Endothelial cell of umbilical vein (primary cell): ENCODE results near the gene GNAO1. TPM values are rescaled to one million over a fixed set of nuclear protein-coding genes. Genes with fewer than 3 reads are reported as not detected.

Experiments
- BruUV-seq: library from RNA; stranded (reverse); fragments of 400-500 nt; replicated peaks from 2 replicates; lab custom pipeline; 2021; lab: Mats Ljungman, UMichigan
- CTCF ChIA-PET: fragments of 300-600, 350-600 bp; sonication (Branson Sonifier 250); formaldehyde crosslinking; loops from one replicate; lab custom pipeline; 2021; ENCODE audit warnings: antibody characterized with exemption, inconsistent platforms; lab: Charles Lee
- POLR2A ChIA-PET: fragments of 300-600, 350-600 bp; sonication (Branson Sonifier 250); formaldehyde crosslinking; loops from one replicate; lab custom pipeline; 2021; ENCODE audit warnings: antibody characterized with exemption, inconsistent platforms; lab: Charles Lee
- DNase-seq: peaks from one replicate; pipeline ENCODE4 v3.0.0-alpha.2; 2011; ENCODE audit warnings: low read depth, low spot score
- FAIRE-seq: peaks from 2 replicates; lab custom pipeline; 2011; peaks lifted over from hg19 to GRCh38; lab: Jason Lieb, UNC
- H2AFZ ChIP-seq: 2 replicates; pipeline ENCODE4 v1.6.0; 2012; ENCODE audit warnings: low read depth, low read length, control low read depth, inconsistent platforms
- H3K27ac ChIP-seq: 2 replicates; pipeline ENCODE4 v1.5.1; 2011; ENCODE audit warnings: low read depth, mild to moderate bottlenecking, control low read depth, low read length, moderate library complexity; ENCODE audit not compliant: insufficient read depth
- H3K27me3 ChIP-seq, 2 experiments: 2 replicates each; pipeline versions ENCODE4 v1.6.0 to v1.6.1; 2011; ENCODE audit warnings: low read length in 2 of 2, mixed read lengths in 1 of 2; ENCODE audit not compliant: control insufficient read depth in 2 of 2, insufficient read depth in 2 of 2
- H3K36me3 ChIP-seq, 2 experiments: 2 replicates in 1 of 2; 3 replicates in 1 of 2; pipeline ENCODE4 v1.5.1; 2011; ENCODE audit warnings: low read length in 2 of 2, mild to moderate bottlenecking in 1 of 2, moderate library complexity in 1 of 2; ENCODE audit not compliant: control insufficient read depth in 2 of 2, insufficient read depth in 2 of 2; ENCODE audit errors: extremely low read depth in 1 of 2
- H3K4me1 ChIP-seq: 3 replicates; pipeline ENCODE4 v1.5.1; 2011; ENCODE audit warnings: mild to moderate bottlenecking, low read length; ENCODE audit not compliant: control insufficient read depth, insufficient read depth; ENCODE audit errors: extremely low read depth
- H3K4me2 ChIP-seq: 2 replicates; pipeline ENCODE4 v1.6.1; 2011; ENCODE audit warnings: low read length, control low read depth, mixed read lengths; ENCODE audit not compliant: insufficient read depth
- H3K4me3 ChIP-seq, 3 experiments: fragments of 200-600 bp in 1 of 3; sonication (generic), shearing (Covaris generic) in 1 of 3; replicated peaks in 1 of 3; 2 replicates each; pipeline ENCODE4 v1.5.1; 2011 to 2016; ENCODE audit warnings: control low read depth in 3 of 3, low read length in 3 of 3, mild to moderate bottlenecking in 2 of 3, inconsistent platforms in 1 of 3, low read depth in 1 of 3, moderate library complexity in 1 of 3; ENCODE audit not compliant: insufficient read depth in 1 of 3
- H3K79me2 ChIP-seq: 2 replicates; pipeline ENCODE4 v1.6.0; 2012; ENCODE audit warnings: low read length, inconsistent platforms; ENCODE audit not compliant: control insufficient read depth, insufficient read depth
- H3K9ac ChIP-seq: replicated peaks from 2 replicates; pipeline ENCODE3; 2011; ENCODE audit warnings: low read length, control low read depth; ENCODE audit not compliant: insufficient read depth; ENCODE audit errors: extremely low read depth
- H3K9me1 ChIP-seq: replicated peaks from 3 replicates; pipeline ENCODE4 v1.6.0; 2011; ENCODE audit warnings: mild to moderate bottlenecking, low read length; ENCODE audit not compliant: control insufficient read depth, insufficient read depth; ENCODE audit errors: extremely low read depth
- H3K9me3 ChIP-seq: replicated peaks from 2 replicates; pipeline ENCODE4 v1.5.1; 2012; ENCODE audit warnings: low read length, inconsistent platforms; ENCODE audit not compliant: control insufficient read depth, insufficient read depth
- H4K20me1 ChIP-seq: replicated peaks from 2 replicates; pipeline ENCODE3; 2011; ENCODE audit warnings: mild to moderate bottlenecking, low read length; ENCODE audit not compliant: control insufficient read depth, insufficient read depth; ENCODE audit errors: extremely low read depth
- EZH2 ChIP-seq: IDR thresholded peaks from 2 replicates; pipeline ENCODE4 v1.6.1; 2012; ENCODE audit warnings: borderline replicate concordance, low read depth, mild to moderate bottlenecking, moderate library complexity, low read length, inconsistent platforms; ENCODE audit not compliant: severe bottlenecking
- FOS ChIP-seq: IDR thresholded peaks from 2 replicates; pipeline ENCODE4 v1.6.1; 2011; ENCODE audit warnings: mild to moderate bottlenecking, low read length, moderate library complexity, borderline replicate concordance; ENCODE audit not compliant: insufficient read depth
- JUN ChIP-seq: IDR thresholded peaks from 2 replicates; pipeline ENCODE4 v1.6.1; 2011; ENCODE audit warnings: borderline replicate concordance, low read depth; ENCODE audit not compliant: insufficient read length, insufficient read depth
- MYC ChIP-seq: IDR thresholded peaks from one replicate; pipeline ENCODE4 v1.6.1; 2011; ENCODE audit warnings: mild to moderate bottlenecking, low read depth, low read length
- POLR2A ChIP-seq: IDR thresholded peaks from 2 replicates; pipeline ENCODE4 v1.6.1; 2012; ENCODE audit warnings: low read depth, mild to moderate bottlenecking, control low read depth, low read length
- dilution Hi-C: fragments of 300-500 bp; cut with MboI; formaldehyde crosslinking; loops from one replicate; pipeline ENCODE4 v1.15.0; 2019; ENCODE audit warnings: low sequenced_read_pairs; ENCODE audit not compliant: extremely low pct_ligation_motif_present
- intact Hi-C: fragments of 100-400 bp; cut with micrococcal nuclease; formaldehyde crosslinking; loops from one replicate; pipeline ENCODE4 v1.10.0; 2022
- polyA plus RNA-seq, 4 experiments: library from polyadenylated mRNA; depleted of rRNA in 3 of 4; stranded (reverse) in 3 of 4; unstranded in 1 of 4; fragments of >200 nt; gene quantifications; 2 replicates each; pipeline versions ENCODE4 v1.2.1 to v1.2.3, GENCODE V29; 2011 to 2012; ENCODE audit warnings: missing spikeins in 1 of 4
- total RNA-seq: library from RNA; stranded (reverse); gene quantifications from 2 replicates; pipeline ENCODE4 v1.2.3, GENCODE V29; 2021

The GNAO1 gene
- total and polyA plus RNA-seq, 2 donors (not counting 3 experiments of a cell fraction or from before 2014, with no cell fraction given), result not detected

DNA sequence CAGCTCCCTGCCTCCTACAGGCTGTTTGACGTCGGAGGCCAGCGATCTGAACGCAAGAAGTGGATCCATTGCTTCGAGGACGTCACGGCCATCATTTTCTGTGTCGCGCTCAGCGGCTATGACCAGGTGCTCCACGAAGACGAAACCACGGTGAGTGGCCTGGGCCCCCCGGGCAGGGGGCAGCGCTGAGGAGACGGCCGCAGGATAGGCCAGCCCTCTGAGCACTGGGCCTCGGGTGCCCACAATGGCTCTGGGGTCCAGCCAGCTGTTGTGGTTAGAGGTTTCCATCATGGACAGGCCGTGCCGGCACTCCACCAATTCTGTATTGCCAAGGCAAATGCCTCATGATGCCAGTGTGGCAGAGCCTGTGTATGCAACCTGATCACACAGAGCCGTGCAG lies 145.4 kb downstream of the GNAO1 start:
- POLR2A ChIA-PET, result no interaction called here
- no TSS peak for BruUV-seq
- H3K4me1 ChIP-seq, result no peaks in the 10 kb centered on the region
- H3K79me2 ChIP-seq, result no peaks in the 10 kb centered on the region
- no peak overlapping the region for H3K27ac ChIP-seq
- no peaks in the 10 kb centered on the region for H3K9me3 ChIP-seq
- intact Hi-C loops (no loop called here), dilution Hi-C loops (no loop called here)
- no peak for DNase-seq
- no peak overlapping the region for H3K9ac ChIP-seq
- no peak for FAIRE-seq
- TF ChIP-seq FOS, result no peak
- TF ChIP-seq POLR2A, result no peak
- no peaks in the 10 kb centered on the region for H3K9me1 ChIP-seq
- no peak overlapping the region for H3K4me2 ChIP-seq
- no peaks in the 10 kb centered on the region for H3K36me3 ChIP-seq
- no peak overlapping the region for H2AFZ ChIP-seq
- no peaks in the 10 kb centered on the region for H3K27me3 ChIP-seq
- H3K4me3 ChIP-seq, result no peak overlapping the region
- H4K20me1 ChIP-seq, result no peaks in the 10 kb centered on the region
- CTCF ChIA-PET, result no interaction called here

- DNase-seq, result no peak
- dilution Hi-C loops, result no loop called here
- Histone ChIP-seq H3K27ac (no peak overlapping the region), H4K20me1 (no peaks in the 10 kb centered on the region), H3K4me3 (no peak overlapping the region), H3K79me2 (no peaks in the 10 kb centered on the region), H3K27me3 (no peaks in the 10 kb centered on the region), H3K36me3 (no peaks in the 10 kb centered on the region), H3K9me3 (no peaks in the 10 kb centered on the region), H3K4me1 (no peaks in the 10 kb centered on the region), H3K9ac (no peak overlapping the region), H3K9me1 (no peaks in the 10 kb centered on the region), H3K4me2 (no peak overlapping the region), H2AFZ (no peak overlapping the region)
- BruUV-seq, result no TSS peak
- no peak for TF ChIP-seq MYC
- TF ChIP-seq JUN, result no peak
- TF ChIP-seq EZH2, result no peak
- CTCF ChIA-PET, result no interaction called here
- POLR2A ChIA-PET, result no interaction called here
- intact Hi-C loops, result no loop called here
- FAIRE-seq, result no peak
Measured at GRCh38 chr16:56337131-56337857, 146.0 kb downstream of the GNAO1 start.
